ENCODE data around the gene SIK3.

Gene SIK3

GRCh38 chr11:117107701-117108590 is 9.7 kb upstream of the SIK3 start:
- DNase-seq = no peak

DNA sequence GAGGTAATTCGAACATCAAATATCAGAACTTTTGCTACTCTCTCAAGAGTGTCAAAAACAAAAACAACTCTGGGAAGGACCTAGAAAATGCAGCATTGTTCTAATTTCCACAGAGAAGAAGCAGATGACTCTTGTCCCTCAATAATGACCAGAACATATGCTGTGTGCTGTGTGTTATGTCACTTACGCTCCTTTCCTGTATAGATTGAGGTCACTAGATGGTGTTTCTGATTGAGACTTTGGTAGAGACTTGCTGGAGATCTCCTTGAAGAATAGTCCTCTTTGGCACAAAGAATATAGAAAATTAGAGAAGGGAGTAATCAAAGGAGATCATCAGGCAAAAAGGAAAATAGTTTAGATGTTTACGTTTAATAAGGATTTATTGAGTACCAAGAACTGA is 2.3 kb upstream of the SIK3 start:
- DNase-seq = no peak

DNA sequence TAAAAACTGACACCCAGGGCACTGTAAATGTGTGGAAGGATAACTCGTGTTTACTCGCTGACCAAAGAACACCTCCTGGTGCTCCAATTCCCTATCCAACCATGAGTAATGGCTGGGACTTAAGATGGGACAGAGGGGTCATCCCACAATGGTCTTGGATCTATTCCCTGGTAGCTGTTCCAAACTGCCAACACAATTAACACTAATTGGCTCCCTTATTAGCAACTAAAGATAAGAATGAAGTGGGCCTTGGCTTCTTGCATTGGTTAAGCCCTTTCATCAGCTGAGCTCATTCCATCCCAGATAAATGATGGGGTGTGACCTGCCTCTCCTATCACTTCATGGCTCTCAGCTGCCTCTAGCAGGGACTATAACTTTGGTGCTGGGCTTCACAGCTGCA is 1.5 kb upstream of the SIK3 start:
- DNase-seq = no peak

- DNase-seq = no peak
These were observed 599 bp downstream of the SIK3 start for GRCh38 chr11:117097389-117098268.

DNA sequence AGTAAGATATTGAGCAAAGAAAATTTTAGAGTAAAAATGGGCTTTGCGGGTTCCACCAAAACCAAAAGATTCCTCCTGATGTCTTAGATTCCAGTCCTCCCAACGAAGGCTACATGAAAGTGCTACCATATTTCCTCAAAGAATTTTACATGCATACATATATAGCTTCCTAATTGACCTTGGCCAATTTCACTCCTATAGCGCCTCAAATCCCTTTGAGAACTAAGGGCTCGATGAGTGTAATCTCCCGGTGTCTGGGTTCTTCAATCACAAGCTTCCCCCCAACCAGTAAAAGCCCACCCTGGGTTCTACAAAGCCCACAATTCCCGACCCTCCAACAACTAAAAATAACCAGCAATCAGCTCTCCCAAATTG is 1.2 kb downstream of the SIK3 start:
- DNase-seq = no peak

GRCh38 chr11:117096201-117096991 is 1.8 kb downstream of the SIK3 start:
- no peak for DNase-seq

DNA sequence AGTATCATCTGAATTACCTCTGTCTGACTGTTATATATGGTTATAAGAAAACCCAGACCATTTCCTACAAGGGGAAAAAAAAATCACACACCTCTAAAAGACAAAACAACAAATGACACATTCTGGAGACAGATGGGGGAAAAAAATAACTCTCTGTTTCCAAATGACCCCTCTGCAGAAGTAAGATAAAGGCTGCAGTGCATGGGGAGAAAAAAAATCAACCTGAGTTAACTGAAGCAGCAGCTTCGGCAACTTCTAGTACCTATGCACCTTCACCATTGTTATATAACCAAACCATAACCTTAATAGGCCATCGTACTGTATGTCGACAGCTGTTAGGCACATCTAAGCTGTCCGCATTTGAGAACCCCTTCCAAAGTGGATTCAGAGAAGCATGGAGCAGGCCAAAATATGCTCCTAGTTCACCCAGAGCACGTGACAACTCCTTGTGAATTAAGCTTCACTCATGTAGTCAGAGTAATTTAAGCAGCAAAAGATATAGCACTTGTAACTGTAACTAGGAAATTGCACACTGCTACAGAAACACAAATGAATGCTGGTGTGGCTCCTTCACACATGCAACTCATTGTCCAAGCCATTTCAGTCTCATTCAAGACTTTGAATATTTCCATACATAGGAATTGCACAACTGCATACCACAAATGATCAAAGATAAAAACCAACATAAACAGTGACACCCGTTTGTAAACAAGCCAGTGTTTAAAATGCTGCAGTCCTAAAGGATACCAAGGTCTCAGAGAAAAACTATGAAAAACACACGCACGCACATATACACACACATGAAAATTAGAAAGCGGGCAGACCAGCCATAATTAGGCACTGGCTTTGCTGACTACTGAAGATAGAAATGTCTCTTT is 2.7 kb downstream of the SIK3 start:
- no peak for DNase-seq

DNA sequence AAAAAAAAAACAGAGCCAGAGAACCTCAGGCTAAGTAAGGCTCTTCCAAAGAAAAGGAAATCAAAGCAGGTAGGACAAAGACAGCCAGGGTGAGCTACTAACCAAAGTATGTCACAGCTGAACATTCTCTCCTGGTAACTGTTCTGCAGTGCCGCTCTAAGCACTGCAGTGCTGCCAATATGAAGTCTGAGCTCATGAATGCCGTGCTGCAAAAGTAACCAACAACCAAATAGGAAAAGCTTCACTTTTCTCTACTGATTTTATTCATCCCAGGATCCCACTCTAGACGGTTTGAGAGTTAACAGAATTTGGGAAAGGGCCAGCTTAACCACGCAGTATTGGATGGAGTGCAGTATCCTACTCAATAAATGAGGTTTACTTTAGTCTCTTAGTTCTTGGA is 3.5 kb downstream of the SIK3 start:
- DNase-seq = no peak

DNA sequence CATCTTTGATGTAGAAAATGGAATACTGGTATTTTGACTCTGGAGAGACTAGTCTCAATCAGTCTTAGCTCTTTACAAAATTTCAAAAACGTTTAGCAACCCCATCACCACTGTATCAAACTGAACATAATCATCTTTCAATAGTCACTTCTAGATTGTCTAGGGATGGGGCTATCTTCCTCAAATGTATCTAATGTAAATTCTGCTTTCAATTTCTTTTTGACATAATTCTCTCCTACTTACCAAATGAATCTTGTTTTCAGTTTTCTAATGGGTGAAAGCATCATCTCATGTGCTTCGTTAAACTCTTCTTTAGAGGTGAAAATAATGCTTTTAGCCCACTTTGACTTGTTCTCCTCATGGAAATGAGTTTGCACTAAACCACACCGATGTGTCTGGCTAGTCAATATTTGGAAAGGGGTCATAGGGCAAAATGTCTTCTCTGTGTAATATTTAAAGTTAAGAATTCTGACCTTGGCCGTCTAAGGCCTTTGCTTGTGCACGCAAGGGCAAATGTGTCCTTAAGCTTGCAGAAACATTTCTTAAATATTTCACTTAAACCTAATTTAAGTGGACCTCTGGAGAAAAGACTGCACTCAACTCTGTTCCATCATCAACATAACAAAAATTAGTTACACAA is 5.2 kb downstream of the SIK3 start:
- DNase-seq = no peak

- no peak for DNase-seq
These were observed 6.3 kb downstream of the SIK3 start for GRCh38 chr11:117091753-117092477.

- DNase-seq = no peak
These were observed 8.0 kb downstream of the SIK3 start for GRCh38 chr11:117090111-117090706.

GRCh38 chr11:117089685-117090084 is 8.5 kb downstream of the SIK3 start:
- no peak for DNase-seq

DNA sequence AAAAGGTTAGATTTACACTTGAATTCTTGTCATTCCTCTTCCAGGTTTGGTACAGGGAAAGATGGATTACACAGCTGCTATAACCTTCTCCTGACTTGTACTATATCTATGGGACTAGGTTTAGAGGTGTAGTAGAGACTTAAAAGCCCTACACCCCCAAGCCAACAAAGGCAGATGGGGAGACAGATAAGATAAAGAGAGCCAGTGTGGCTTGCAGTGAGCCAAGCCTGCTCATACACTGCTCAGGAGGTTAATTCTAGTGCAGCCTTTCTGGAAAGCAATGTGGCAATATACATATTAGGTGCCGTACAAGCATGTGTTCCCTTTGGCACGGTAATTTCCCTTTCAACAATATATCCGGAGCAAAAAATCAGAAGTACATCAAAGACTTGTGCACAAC is 10.8 kb downstream of the SIK3 start:
- DNase-seq = no peak

DNA sequence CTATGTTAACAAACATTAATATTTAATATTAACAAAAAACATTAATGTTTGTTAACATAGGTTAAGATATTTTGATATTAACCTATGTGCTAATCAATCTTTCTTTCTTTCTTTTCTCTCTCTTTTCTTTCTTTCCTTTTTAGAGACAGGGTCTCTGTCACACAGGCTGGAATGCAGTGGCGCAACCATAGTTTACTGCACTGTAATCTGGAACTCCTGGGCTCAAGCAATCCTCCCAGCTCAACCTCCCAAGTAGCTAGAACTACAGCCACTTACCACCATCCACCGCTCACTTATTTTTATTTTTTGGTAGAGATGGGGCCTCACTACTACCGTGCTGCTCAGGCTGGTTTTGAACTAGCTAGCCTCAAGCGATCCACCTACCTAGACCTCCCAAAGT is 13.2 kb downstream of the SIK3 start:
- no peak for DNase-seq

DNA sequence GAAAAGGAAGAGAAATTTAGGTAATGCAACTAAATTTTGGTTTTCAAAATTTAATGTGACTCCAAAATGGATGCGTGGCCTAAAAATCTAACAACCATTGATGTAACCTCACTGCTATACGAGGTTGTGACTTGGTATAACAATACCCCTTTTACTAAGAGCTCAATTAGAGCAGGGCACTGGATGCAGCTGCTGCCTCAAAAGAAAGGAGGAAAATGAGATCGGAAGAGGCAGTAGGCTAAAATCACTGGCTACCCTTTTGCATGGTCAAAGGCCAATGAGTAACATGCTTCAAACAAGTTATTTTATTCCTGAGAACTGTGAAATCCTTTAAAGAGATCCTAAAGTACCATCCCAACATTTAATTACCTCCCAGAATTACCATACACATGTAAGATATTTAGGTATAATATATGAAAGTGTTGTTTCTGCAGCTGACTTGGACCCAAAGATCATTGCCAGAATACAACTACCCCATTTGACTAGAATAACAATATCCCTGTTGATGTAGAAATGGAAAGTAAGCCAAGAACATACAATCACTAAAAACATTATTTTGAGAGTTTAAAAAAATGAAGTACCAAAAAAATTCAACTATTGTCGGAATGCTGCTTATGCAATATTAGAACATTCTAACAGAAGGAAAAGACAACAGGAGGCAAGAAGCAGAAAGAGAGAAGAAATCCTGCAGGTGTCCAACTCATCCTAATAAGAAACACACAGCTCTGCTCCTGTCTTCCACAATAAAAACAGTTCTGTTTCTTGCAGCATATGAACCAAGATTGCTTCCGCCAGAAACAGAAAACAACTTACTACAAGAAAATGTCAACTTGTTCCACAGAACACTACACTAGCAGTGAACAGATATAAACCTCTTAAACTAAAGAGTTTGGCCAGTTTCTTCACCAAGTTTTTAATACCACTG is 15.0 kb downstream of the SIK3 start:
- no peak for DNase-seq

DNA sequence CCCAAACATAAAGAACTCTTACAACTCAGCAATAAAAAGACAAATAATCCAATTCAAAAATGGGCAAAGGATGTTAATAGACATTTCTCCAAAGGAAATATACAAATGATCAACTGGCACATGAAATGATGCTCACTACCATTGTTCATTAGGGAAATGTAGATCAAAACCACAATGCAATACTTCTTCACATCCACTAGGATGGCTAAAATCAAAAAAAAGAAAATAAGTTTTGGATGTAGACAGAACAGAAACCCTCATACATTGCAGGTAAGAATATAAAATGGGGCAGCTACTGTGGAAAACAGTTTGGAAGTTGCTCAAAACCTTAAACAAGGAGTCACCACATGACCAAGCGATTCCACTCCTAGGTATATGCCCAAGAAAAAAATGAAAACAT is 16.3 kb downstream of the SIK3 start:
- no peak for DNase-seq

DNA sequence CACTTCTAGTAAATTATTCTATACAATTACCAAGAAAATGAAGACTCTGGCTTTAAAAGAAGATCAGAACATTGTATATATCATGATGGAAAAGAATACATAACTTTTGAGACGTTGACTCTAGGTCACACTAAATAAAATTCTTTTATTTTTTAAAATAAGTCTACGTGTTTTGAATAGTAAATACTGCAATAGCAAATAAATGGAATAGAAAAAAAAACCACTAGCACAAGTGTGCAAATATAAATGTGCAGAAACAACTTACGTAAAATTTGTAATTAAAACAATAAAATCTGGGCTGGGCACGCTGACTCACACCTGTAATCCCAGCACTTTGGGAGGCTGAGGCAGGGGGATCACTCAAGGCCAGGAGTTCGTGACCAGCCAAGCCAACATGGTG is 17.9 kb downstream of the SIK3 start:
- DNase-seq = no peak

DNA sequence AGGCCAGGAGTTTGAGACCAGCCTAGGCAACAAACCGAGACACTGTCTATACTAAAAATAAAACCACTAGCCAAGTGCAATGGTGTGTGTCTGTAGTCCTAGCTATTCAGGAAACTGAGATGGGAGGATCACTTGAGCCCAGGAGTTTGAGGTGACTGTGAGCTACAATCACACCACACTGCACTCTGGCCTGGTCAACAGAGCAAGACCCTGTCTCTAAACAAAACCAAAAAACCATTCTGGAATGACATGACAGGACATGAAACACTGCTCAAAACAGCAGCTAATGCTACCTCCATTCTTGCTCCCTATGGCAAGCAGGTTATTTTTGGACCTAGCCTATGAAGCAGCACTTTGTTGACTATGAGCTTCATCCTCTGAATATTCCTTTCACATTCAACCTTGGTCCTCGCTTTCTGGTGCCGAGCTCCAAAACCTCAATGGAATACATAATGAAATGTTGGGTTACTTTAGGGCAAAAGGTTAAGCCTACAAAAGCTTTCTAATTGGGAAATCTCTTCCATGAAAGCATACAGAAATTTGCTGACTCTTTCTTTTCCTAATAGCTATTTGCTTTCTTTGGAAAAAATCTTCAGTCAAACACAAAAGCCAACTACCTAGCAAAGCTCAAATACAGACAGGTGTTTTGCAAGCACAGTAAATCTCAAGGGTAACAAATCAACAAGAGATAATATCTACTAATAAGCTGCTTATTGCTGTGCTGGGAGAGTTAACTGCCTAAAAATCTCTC is 21.1 kb downstream of the SIK3 start:
- peak; percentile 25 for DNase-seq

- DNase-seq = no peak
These were observed 23.0 kb downstream of the SIK3 start for GRCh38 chr11:117075186-117075585.

Data from NCI-H1436 (cell line).